Measurements from ENCODE around the gene ANKRD40CL. TPM values are rescaled to one million over a fixed set of nuclear protein-coding genes. Genes with fewer than 3 reads are reported as not detected.

The ANKRD40CL gene, protein sequence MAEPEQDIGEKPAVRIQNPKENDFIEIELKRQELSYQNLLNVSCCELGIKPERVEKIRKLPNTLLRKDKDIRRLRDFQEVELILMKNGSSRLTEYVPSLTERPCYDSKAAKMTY
- total RNA-seq (ENCODE audit: low replicate concordance) = not detected in 2 replicates

DNA sequence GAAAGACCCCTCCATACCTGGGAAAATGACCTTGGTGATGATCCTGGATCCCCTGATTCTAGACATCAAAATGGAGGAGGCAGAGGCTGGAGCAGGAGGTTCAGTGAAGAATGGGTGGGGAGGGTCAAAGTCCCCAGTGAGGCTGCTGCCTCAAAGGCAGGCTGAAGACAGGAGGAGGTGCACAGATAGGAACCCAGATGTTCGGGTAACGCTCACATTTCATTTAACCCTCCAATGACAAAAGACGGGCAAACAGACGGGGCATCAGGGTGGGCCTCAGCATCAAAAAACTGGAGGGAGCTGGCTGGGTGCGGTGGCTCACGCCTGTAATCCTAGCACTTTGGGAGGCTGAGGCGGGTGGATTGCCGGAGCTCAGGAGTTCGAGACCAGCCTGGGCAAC, at the start of gene ANKRD40CL:
Gene ANKRD40CL, minus strand, starts transcription at position 73 of the 400 bp plus-strand sequence. CDS start 605 bp downstream, outside the sequence.
- Histone ChIP-seq H3K27me3 (no peaks in the 10 kb centered on the region), H3K27ac (no peak within 1 kb of the TSS), H3K36me3 (no peaks in the 10 kb centered on the region), H3F3A (ENCODE audit: low read depth) (no peaks in the 10 kb centered on the region), H2AFZ (replicated peaks) (no peak within 1 kb of the TSS), H3K4me1 (no peaks in the 10 kb centered on the region), H3K9ac (no peak within 1 kb of the TSS), H3K79me2 (ENCODE audit: low read depth) (no peaks in the 10 kb centered on the region), H3K4me3 (no peak within 1 kb of the TSS), H3K9me3 (ENCODE audit: low read depth) (no peaks in the 10 kb centered on the region), H3K4me2 (no peak within 1 kb of the TSS), H4K20me1 (ENCODE audit: low read depth) (no peaks in the 10 kb centered on the region)
- TF ChIP-seq EZH2phosphoT487 (IDR thresholded peaks at IDR 0.05) = no peak
- TF ChIP-seq, protein P1, sequence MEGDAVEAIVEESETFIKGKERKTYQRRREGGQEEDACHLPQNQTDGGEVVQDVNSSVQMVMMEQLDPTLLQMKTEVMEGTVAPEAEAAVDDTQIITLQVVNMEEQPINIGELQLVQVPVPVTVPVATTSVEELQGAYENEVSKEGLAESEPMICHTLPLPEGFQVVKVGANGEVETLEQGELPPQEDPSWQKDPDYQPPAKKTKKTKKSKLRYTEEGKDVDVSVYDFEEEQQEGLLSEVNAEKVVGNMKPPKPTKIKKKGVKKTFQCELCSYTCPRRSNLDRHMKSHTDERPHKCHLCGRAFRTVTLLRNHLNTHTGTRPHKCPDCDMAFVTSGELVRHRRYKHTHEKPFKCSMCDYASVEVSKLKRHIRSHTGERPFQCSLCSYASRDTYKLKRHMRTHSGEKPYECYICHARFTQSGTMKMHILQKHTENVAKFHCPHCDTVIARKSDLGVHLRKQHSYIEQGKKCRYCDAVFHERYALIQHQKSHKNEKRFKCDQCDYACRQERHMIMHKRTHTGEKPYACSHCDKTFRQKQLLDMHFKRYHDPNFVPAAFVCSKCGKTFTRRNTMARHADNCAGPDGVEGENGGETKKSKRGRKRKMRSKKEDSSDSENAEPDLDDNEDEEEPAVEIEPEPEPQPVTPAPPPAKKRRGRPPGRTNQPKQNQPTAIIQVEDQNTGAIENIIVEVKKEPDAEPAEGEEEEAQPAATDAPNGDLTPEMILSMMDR (IDR thresholded peaks at IDR 0.05) = no peak
- TF ChIP-seq EZH2 (IDR thresholded peaks at IDR 0.05) = no peak
- no peak for DNase-seq (ENCODE audit: low spot score)
- Mint-ChIP-seq H3K27me3 (ENCODE audit: insufficient read depth, low read depth) (peaks cover 11% of the 10 kb centered on the region), H3K9me3 (no peaks in the 10 kb centered on the region), H3K36me3 (no peaks in the 10 kb centered on the region), H3K4me3 (no peak within 1 kb of the TSS), H3K4me1 (peaks cover 46% of the 10 kb centered on the region), H3K27ac (peak within 1 kb of the TSS; percentile 81)

DNA sequence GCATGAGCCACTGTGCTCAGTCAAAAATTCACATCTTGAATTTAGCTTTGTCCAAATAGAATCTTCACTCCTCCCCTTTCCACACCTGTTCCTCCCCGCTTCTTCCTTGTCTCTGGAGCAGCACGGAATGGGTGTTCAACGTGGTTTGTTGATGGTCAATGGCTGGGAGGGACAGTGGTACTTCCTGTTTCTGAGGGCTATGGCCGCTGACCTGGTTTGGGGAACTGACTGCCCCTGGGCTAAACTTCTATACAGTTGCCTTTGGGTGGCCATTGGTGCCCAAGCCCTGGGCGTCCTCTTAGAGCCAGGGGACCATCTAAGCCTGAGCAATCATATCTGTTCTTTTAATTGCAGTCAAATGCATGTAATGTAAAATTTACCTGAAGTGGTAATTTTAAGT, 49.0 kb upstream of the ANKRD40CL start:
- H3K27me3 ChIP-seq = no peaks in the 10 kb centered on the region
- H3K36me3 ChIP-seq = no peaks in the 10 kb centered on the region
- no peaks in the 10 kb centered on the region for H3K79me2 ChIP-seq (ENCODE audit: low read depth)
- H3K4me1 Mint-ChIP-seq = peaks cover 5% of the 10 kb centered on the region
- no peak overlapping the region for H3K4me3 ChIP-seq
- H2AFZ ChIP-seq (replicated peaks) = no peak overlapping the region
- no peak overlapping the region for H3K9ac ChIP-seq
- no peak for DNase-seq (ENCODE audit: low spot score)
- no peaks in the 10 kb centered on the region for H3K4me1 ChIP-seq
- H3F3A ChIP-seq (ENCODE audit: low read depth) = no peaks in the 10 kb centered on the region
- H3K27ac Mint-ChIP-seq = no peak overlapping the region
- H3K9me3 ChIP-seq (ENCODE audit: low read depth) = no peaks in the 10 kb centered on the region
- peaks cover 7% of the 10 kb centered on the region for H3K27me3 Mint-ChIP-seq (ENCODE audit: insufficient read depth, low read depth)
- no peak overlapping the region for H3K4me2 ChIP-seq
- no peak overlapping the region for H3K27ac ChIP-seq
- no peaks in the 10 kb centered on the region for H3K9me3 Mint-ChIP-seq
- no peak overlapping the region for H3K4me3 Mint-ChIP-seq
- no peaks in the 10 kb centered on the region for H4K20me1 ChIP-seq (ENCODE audit: low read depth)
- H3K36me3 Mint-ChIP-seq = no peaks in the 10 kb centered on the region
- no peak for TF ChIP-seq EZH2 (IDR thresholded peaks at IDR 0.05)
- TF ChIP-seq, protein P1 (IDR thresholded peaks at IDR 0.05) = no peak
- no peak for TF ChIP-seq EZH2phosphoT487 (IDR thresholded peaks at IDR 0.05)

DNA sequence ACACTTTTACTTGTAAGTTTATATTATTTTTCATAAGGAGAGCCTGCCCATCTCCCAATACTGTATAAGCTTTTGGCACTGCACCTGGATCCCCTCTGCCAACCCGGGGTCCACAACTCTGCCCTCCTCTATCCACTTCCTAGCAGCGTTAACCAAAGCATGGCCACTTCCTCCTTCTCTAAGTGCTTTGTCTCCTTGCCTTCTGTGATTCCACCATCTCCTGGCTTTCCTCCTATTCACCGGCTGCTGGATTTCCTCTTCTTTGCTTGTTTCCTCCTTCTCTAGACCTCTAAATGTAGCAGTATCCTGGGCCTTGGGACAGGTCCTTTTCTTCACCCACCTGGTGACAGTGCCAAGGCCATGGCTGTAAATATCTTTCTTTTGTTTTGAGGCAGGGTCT, 48.1 kb upstream of the ANKRD40CL start:
- Histone ChIP-seq H4K20me1 (ENCODE audit: low read depth) (no peaks in the 10 kb centered on the region), H3K4me2 (no peak overlapping the region), H3F3A (ENCODE audit: low read depth) (no peaks in the 10 kb centered on the region), H3K79me2 (ENCODE audit: low read depth) (no peaks in the 10 kb centered on the region), H3K9me3 (ENCODE audit: low read depth) (no peaks in the 10 kb centered on the region), H3K4me1 (no peaks in the 10 kb centered on the region), H3K9ac (no peak overlapping the region), H3K4me3 (no peak overlapping the region), H2AFZ (replicated peaks) (no peak overlapping the region), H3K36me3 (no peaks in the 10 kb centered on the region), H3K27ac (no peak overlapping the region), H3K27me3 (no peaks in the 10 kb centered on the region)
- TF ChIP-seq EZH2 (IDR thresholded peaks at IDR 0.05) = no peak
- TF ChIP-seq EZH2phosphoT487 (IDR thresholded peaks at IDR 0.05) = no peak
- TF ChIP-seq, protein P1 (IDR thresholded peaks at IDR 0.05) = no peak
- no peak overlapping the region for H3K27ac Mint-ChIP-seq
- H3K4me3 Mint-ChIP-seq = no peak overlapping the region
- peaks cover 7% of the 10 kb centered on the region for H3K27me3 Mint-ChIP-seq (ENCODE audit: insufficient read depth, low read depth)
- no peaks in the 10 kb centered on the region for H3K36me3 Mint-ChIP-seq
- H3K9me3 Mint-ChIP-seq = no peaks in the 10 kb centered on the region
- H3K4me1 Mint-ChIP-seq = peaks cover 11% of the 10 kb centered on the region
- no peak for DNase-seq (ENCODE audit: low spot score)

Data from neural progenitor cell (in vitro differentiated cells).